GM19351 (cell line): Measurements from ENCODE around the gene SNAPC5.
"Not testable (repeated sequence)": the region's sequence is repeated elsewhere in the genome, so short reads cannot be mapped to it uniquely, and the experiment has no call there.

Source experiments
- ATAC-seq: cut with Tn5 transposase; IDR thresholded peaks from one replicate; pipeline ENCODE4 v1.9.1; 2021; ENCODE audit warnings: mild to moderate bottlenecking, moderate library complexity; ENCODE audit not compliant: unreplicated experiment

The SNAPC5 gene

DNA sequence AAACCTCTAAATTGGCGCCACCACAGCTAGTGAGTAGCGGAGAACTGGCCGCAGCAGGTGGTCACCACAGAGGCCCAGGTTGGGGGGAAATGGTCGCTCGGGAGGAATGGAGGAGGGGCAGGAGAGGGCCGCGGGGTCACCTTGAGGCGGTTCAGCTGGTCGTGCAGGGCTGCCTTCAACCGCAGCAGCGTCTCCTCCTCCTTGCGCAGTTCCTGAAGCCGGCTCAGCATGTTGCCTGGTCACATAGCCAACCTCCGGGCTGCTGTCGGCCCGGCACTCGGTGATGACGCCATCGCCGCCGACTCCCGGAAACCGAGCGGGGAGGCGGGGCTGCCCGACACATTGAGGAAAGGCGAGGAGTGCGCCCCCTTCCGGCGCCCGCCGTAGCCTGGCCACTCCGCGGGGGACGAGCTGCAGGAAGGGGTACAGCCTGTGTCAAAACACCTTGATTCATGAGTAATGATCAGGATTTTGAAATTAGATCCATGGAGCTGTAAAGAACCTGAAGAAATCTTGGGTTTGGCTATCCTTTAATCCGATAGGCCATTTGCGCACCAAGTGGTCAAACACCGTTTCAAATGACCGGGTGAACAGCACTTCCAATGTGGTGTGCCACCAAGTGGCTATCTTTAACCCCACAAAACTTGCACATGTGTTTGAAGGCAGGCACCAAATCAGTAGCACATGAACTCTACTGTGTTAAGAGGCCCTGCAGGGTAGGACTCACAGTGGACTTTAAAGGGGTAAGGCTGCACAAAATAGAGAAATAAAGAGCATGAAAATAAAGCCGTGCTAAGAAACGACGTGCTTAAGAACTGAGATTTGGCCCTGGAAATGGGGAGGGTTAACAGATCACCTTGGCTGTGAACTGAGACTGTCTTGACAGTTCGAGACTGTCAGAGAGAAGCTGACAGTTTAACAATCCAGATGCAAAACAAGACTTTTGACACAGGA is at the start of gene SNAPC5:
SNAPC5 (minus strand) TSS at position 261 of the 954 bp plus-strand sequence; CDS start at position 230, 31 bp downstream.
- peak; percentile 82 for ATAC-seq

- no peak for ATAC-seq
Measured at GRCh38 chr15:66545255-66545654, 47.7 kb upstream of the SNAPC5 start.

GRCh38 chr15:66542896-66543295 is 45.3 kb upstream of the SNAPC5 start:
- no peak for ATAC-seq

- ATAC-seq = no peak
Measured at GRCh38 chr15:66535056-66535455, 37.5 kb upstream of the SNAPC5 start.

GRCh38 chr15:66524838-66525237 is 27.3 kb upstream of the SNAPC5 start:
- no peak for ATAC-seq

DNA sequence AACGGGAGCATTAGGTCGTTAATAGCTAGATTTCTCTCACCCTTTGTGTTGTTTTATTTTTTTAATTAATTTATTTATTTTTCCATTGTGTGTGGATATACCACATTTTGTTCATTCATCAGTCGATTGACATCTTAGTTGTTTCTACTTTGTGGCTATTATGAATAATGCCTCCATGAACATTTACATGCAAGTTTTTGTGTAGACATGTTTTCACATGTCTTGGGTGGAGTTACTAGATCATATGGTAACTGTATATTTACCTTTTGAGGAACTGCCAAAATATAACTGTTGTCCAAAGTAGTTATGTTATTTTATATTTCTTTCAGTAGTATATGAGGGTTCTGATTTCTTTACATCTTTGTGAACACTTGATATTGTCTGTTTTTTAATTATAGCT is 26.4 kb upstream of the SNAPC5 start:
- no peak for ATAC-seq

DNA sequence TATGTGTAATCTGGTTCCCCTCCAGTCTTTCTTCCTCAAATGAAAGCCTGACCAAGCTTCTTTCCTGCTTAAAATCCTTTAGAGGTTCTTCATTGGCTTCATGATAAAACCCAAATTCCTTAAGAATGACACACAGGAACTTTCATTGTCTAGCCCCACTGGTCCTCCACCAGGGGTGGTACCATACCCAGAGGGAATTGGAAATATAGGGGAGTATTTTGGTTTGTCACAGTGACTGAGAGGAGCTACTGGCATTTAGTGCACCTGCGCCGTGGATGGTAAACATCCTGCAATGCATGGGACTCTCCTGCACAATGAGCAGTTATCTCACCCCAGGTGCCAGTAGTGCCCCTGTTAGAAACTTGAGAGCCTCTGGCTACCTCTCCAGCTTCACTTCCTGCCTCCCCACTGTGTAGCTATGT is 18.4 kb upstream of the SNAPC5 start:
- ATAC-seq = no peak

DNA sequence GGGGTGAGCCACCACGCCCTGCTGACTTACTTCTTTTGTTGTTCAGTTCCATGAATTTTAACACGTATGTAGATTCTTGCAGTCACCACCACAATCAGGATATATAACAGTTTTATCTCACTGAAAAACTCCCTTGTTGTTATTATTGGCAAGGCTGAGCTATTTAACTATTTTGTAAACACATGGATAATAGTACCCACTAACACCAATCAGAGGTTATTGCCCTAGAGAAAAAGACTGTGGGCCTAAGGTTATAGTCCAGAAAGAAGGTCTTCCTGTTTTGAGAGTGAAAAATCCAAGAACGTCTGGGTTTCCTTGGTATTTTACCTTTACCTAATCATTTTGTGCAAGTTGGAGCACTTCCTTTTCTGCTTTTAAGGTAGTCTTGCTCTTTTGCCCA is 17.0 kb upstream of the SNAPC5 start:
- no peak for ATAC-seq

GRCh38 chr15:66508293-66508883 is 10.8 kb upstream of the SNAPC5 start:
- ATAC-seq = no peak

DNA sequence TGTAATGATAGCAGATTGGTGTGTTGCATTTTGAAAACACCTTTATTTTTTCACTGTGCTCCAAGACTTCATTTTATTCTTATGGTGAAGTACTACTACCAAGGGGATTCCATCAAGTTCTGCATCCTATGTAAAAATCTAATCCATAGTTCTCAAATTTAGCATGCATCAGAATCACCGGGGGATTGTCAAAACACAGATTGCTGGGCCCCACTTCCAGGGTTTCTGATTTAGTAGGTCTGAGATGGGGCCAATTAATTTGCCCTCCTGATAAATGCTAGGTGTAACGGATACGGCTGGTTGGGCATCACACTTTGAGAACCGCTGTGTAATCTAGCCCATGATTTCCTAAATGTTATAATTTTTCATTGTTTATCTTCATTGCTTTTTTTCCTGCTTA is 8.3 kb upstream of the SNAPC5 start:
- ATAC-seq = no peak

DNA sequence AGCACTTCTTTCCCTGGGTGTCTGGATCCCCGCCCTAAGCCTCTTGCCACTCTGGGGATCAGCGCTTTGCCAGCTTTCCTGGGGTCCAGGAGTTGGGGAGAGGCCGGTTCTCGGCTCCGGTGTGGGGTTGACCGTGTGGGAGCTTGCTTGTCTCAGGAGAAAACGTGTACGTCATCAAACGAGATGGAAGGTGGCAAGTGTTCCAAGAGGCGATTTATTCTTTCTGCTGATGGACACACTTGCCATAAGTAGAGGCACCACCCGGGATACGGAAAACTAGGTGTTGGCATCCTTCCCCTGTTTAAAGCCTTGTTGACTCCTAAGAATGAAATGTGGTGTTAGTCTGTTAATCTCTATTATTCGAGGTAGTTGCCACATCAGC is 7.9 kb upstream of the SNAPC5 start:
- no peak for ATAC-seq

- peak; percentile 78 for ATAC-seq
Measured at GRCh38 chr15:66504563-66505429, 7.2 kb upstream of the SNAPC5 start, which contains the start of the genes RPL4 and ZWILCH. RPL4 (minus strand) TSS chr15:66504855; CDS start chr15:66504790, 65 bp downstream. ZWILCH (plus strand) TSS chr15:66505326; CDS start chr15:66505339, 13 bp downstream.

GRCh38 chr15:66503780-66504562 is 6.4 kb upstream of the SNAPC5 start:
- no peak for ATAC-seq

- ATAC-seq = not testable (repeated sequence)
Measured at GRCh38 chr15:66503041-66503648, 5.6 kb upstream of the SNAPC5 start.

GRCh38 chr15:66502491-66502890 is 4.9 kb upstream of the SNAPC5 start:
- ATAC-seq = no peak

GRCh38 chr15:66500346-66500745 is 2.8 kb upstream of the SNAPC5 start:
- not testable (repeated sequence) for ATAC-seq

DNA sequence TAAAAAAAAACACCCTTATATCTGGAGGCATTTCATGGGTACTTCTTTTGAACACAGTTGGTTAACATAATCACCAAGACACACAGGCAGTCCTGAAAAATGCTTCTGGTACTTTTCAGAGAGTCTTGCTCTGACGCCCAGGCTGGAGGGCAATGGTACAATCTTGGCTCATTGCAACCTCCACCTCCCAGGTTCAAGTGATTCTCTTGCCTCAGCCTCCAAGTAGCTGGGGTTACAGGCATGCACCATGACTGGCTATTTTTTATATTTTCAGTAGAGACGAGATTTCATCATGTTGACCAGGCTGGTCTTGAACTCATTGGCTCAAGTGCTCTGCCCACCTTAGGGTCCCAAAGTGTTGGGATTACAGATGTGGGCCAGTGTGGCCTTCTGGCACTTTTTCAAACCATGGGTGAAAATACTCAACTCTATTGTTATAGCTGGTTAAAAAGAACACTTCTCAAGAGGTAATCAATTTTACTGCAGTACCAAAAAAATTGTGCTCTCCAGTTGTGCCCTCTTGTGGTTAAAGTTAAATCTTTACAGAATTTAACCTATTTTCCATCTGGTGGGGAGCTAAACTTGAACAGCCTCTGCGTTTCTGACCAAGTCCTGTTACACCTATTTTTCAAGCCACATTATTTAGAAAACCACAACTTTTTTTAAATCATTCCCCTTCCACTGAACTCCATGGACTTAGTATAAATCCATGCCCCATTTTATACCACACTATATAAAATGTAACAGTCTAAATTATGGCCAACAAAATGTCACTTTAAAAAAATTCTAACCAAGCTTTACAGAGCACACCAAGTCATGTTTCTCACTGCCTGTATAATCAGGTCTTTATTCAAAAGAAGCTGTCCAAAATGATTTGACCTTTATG is 1.2 kb upstream of the SNAPC5 start:
- ATAC-seq = no peak

DNA sequence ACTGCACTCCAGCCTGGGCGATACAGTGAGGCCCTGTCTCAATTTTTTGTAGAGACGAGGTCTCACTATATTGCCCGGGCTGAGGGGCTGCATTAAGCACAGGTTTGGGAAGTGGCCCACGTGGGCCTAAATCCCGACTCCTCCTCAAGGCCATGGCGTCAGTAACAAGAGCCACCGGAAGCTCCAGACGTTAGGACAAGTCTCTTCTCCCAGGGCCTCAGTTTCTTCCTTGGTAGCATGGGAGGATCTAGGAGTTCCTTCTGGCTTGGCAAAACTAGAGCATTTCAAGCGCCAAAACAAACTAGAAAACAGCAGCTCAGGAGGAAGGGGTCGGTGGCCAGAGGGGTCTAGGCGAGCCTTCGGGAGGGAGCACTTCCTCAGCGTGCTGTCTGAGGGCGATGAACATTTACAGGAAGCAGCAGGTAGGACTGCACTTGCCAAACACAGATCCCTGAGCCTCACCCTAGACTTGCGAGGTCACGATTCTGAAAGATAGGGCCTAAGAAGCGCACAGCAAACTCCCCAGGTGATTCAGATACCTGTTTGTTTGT is 536 bp downstream of the SNAPC5 start:
- peak; percentile 9 for ATAC-seq
